ENCODE results near the gene ACADSB. TPM values are rescaled to one million over a fixed set of nuclear protein-coding genes. Genes with fewer than 3 reads are reported as not detected.
A peak's percentile ranks its signal among the peaks of the same experiment; 100 is the strongest.

ACADSB gene
- total RNA-seq, 1 donor from 2014 or later: 13.1 TPM

- no peaks in the 10 kb centered on the region for H3K9me3 Mint-ChIP-seq (ENCODE audit: low read depth)
- no peaks in the 10 kb centered on the region for H3K27me3 Mint-ChIP-seq (ENCODE audit: low read depth)
- H3K27ac Mint-ChIP-seq (ENCODE audit: unreplicated experiment): no peak overlapping the region
- no peaks in the 10 kb centered on the region for H3K4me1 Mint-ChIP-seq (ENCODE audit: low read depth)
- no peak overlapping the region for H3K4me3 Mint-ChIP-seq (ENCODE audit: unreplicated experiment)
- TF ChIP-seq CTCF (IDR thresholded peaks at IDR 0.05): no peak
- no peak for DNase-seq (ENCODE audit: low spot score)
- H3K36me3 Mint-ChIP-seq (ENCODE audit: low read depth): peaks cover 8% of the 10 kb centered on the region
Measured at GRCh38 chr10:123035467-123036086, 26.8 kb downstream of the ACADSB start.

GRCh38 chr10:123038782-123039631 is 30.2 kb downstream of the ACADSB start:
- Mint-ChIP-seq H3K9me3 (ENCODE audit: low read depth) (no peaks in the 10 kb centered on the region), H3K4me3 (ENCODE audit: unreplicated experiment) (no peak overlapping the region), H3K4me1 (ENCODE audit: low read depth) (no peaks in the 10 kb centered on the region), H3K27ac (ENCODE audit: unreplicated experiment) (no peak overlapping the region), H3K27me3 (ENCODE audit: low read depth) (no peaks in the 10 kb centered on the region), H3K36me3 (ENCODE audit: low read depth) (peaks cover 8% of the 10 kb centered on the region)
- no peak for DNase-seq (ENCODE audit: low spot score)
- no peak for TF ChIP-seq CTCF (IDR thresholded peaks at IDR 0.05)

DNA sequence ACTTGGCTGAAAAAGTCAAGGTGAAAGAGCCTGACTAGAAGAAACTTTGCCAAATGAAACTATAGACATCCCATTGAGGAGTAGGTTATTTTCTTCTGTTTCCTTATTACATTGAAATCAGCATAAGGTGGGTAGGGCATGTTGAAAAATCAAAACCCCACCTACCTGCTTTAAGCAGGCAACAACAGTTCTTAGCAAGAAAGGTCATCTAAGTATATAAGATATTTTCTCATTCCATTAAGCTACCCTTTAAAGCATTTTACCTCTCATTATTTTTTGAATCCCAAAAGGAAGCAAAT is 30.8 kb downstream of the ACADSB start:
- H3K4me3 Mint-ChIP-seq (ENCODE audit: unreplicated experiment): no peak overlapping the region
- H3K27ac Mint-ChIP-seq (ENCODE audit: unreplicated experiment): no peak overlapping the region
- H3K4me1 Mint-ChIP-seq (ENCODE audit: low read depth): no peaks in the 10 kb centered on the region
- no peak for TF ChIP-seq CTCF (IDR thresholded peaks at IDR 0.05)
- H3K9me3 Mint-ChIP-seq (ENCODE audit: low read depth): no peaks in the 10 kb centered on the region
- no peak for DNase-seq (ENCODE audit: low spot score)
- H3K36me3 Mint-ChIP-seq (ENCODE audit: low read depth): peaks cover 8% of the 10 kb centered on the region
- H3K27me3 Mint-ChIP-seq (ENCODE audit: low read depth): no peaks in the 10 kb centered on the region

DNA sequence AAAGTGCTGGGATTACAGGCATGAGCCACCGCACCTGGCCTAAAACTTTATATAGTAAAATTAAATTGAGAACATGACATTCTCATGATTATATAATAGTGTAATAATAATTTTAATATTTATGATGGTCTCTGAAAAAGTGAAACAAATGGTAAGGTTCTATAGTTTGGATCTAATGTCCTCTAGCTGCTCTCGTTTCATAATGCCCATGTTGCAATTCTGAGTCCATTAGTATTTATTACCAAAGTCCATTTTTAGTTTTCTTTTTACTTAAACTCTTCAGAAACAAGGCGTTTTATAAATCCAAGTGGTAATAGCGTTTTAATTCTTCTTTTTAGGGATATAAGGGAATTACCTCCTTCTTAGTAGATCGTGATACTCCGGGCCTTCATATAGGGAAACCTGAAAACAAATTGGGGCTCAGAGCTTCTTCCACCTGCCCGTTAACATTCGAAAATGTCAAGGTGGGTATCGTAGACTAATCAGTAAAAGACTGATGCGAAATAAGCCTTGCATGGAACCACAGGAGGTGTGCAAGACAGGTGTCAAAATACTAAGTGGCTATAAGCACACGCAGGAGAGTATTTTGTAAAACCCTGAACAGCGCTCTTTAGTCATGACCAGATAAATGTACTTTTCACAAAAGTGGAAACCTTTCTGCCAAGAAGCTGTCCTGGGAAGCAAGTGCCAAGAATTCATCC is 34.1 kb downstream of the ACADSB start:
- no peak for TF ChIP-seq CTCF (IDR thresholded peaks at IDR 0.05)
- Mint-ChIP-seq H3K4me3 (ENCODE audit: unreplicated experiment) (no peak overlapping the region), H3K27me3 (ENCODE audit: low read depth) (no peaks in the 10 kb centered on the region)

GRCh38 chr10:123043409-123043925 is 34.7 kb downstream of the ACADSB start:
- Mint-ChIP-seq H3K27me3 (ENCODE audit: low read depth) (no peaks in the 10 kb centered on the region), H3K4me3 (ENCODE audit: unreplicated experiment) (no peak overlapping the region)
- no peak for DNase-seq (ENCODE audit: low spot score)

More for the DNA sequence above, 34.1 kb downstream of the ACADSB start:
- DNase-seq (ENCODE audit: low spot score): no peak
- H3K4me1 Mint-ChIP-seq (ENCODE audit: low read depth): no peaks in the 10 kb centered on the region
- H3K27ac Mint-ChIP-seq (ENCODE audit: unreplicated experiment): no peak overlapping the region
- H3K36me3 Mint-ChIP-seq (ENCODE audit: low read depth): peaks cover 1% of the 10 kb centered on the region
- no peaks in the 10 kb centered on the region for H3K9me3 Mint-ChIP-seq (ENCODE audit: low read depth)

More at GRCh38 chr10:123043409-123043925, 34.7 kb downstream of the ACADSB start:
- Mint-ChIP-seq H3K4me1 (ENCODE audit: low read depth) (no peaks in the 10 kb centered on the region), H3K36me3 (ENCODE audit: low read depth) (peaks cover 1% of the 10 kb centered on the region), H3K27ac (ENCODE audit: unreplicated experiment) (no peak overlapping the region), H3K9me3 (ENCODE audit: low read depth) (no peaks in the 10 kb centered on the region)
- TF ChIP-seq CTCF (IDR thresholded peaks at IDR 0.05): peak; percentile 86

All from chondrocyte (in vitro differentiated cells).